Neutrophil (primary cell): Measurements from ENCODE around the gene PNRC1.

Experiments
- H3K27ac ChIP-seq: fragments of 200-600 bp; sonication (generic); 2 replicates; pipeline ENCODE4 v1.5.1; 2016; ENCODE audit warnings: mild to moderate bottlenecking, moderate library complexity
- H3K27me3 ChIP-seq: fragments of 200-600 bp; sonication (generic); 2 replicates; pipeline ENCODE4 v1.6.0; 2016; ENCODE audit warnings: mild to moderate bottlenecking
- H3K36me3 ChIP-seq: fragments of 200-600 bp; sonication (generic); 2 replicates; pipeline ENCODE4 v1.5.1; 2017
- H3K4me1 ChIP-seq, 2 experiments: fragments of 200-600 bp in 1 of 2; sonication (generic) in 1 of 2; 1 replicate in 1 of 2; 2 replicates in 1 of 2; pipeline versions ENCODE4 v1.5.1 to v1.6.1; 2013 to 2016; ENCODE audit warnings: low read depth in 1 of 2, low read length in 1 of 2, mild to moderate bottlenecking in 1 of 2, moderate library complexity in 1 of 2; ENCODE audit not compliant: control insufficient read depth in 1 of 2, insufficient read depth in 1 of 2
- H3K4me3 ChIP-seq, 2 experiments: fragments of 200-600 bp in 1 of 2; sonication (generic) in 1 of 2; 1 replicate in 1 of 2; 2 replicates in 1 of 2; pipeline ENCODE4 v1.5.1; 2013 to 2016; ENCODE audit warnings: low read depth in 1 of 2, low read length in 1 of 2, mild to moderate bottlenecking in 1 of 2, moderate library complexity in 1 of 2
- H3K9me3 ChIP-seq: fragments of 200-600 bp; sonication (generic); 2 replicates; pipeline ENCODE4 v1.5.1; 2016
- CTCF ChIP-seq: fragments of 200-600 bp; sonication (generic); IDR thresholded peaks from 2 replicates; pipeline ENCODE4 v1.5.1; 2016; ENCODE audit warnings: antibody characterized with exemption

The PNRC1 gene

DNA sequence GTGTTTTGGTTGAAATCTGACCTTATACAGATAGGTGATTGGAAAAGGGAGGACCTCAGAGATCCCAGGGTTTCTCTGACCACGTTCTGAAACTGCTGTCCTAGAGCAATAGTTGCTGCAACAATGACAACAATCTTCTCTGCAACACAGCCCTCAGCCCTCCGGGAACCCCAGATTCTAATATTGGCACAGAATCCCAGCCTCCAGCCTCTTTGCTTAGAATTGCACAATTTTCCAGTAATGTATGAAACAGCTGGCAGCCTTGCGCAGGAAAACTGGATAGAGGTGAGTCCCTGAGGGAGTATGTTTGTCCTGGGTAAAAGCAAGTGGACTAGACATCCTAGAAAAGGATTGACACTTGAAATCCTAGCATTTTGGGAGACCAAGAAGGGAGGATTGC is 30.4 kb upstream of the PNRC1 start:
- H3K9me3 ChIP-seq: no peaks in the 10 kb centered on the region
- H3K4me1 ChIP-seq: peaks cover 46 to 61% of the 10 kb centered on the region in 2 experiments
- H3K27me3 ChIP-seq: no peaks in the 10 kb centered on the region
- no peak for TF ChIP-seq CTCF
- no peaks in the 10 kb centered on the region for H3K36me3 ChIP-seq
- peak overlapping the region; percentile 72 for H3K27ac ChIP-seq
- no peak overlapping the region for H3K4me3 ChIP-seq

DNA sequence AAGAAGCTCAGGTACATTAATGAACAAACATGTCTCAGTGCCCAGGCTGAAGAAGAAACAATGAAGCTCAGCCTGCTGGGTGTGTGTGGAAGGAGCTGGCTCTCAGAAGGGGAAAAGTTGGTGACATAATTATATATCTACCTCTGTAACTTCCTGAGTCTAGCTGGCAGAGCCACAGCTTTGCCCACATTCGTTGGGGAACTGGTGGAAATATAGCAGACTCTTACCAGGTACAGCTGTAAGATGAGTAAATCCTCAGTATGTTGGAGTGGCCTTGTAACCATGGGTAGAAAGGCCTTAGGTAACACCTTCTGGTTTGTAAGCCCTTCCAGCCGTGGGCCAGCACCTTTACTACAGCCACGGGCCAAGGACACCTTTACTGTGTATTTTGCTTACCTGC is 29.9 kb upstream of the PNRC1 start:
- TF ChIP-seq CTCF: no peak
- no peaks in the 10 kb centered on the region for H3K36me3 ChIP-seq
- H3K27me3 ChIP-seq: no peaks in the 10 kb centered on the region
- no peaks in the 10 kb centered on the region for H3K9me3 ChIP-seq
- no peak overlapping the region for H3K4me3 ChIP-seq
- H3K27ac ChIP-seq: peak overlapping the region; percentile 72
- H3K4me1 ChIP-seq: peaks cover 42 to 56% of the 10 kb centered on the region in 2 experiments

- H3K27me3 ChIP-seq: no peaks in the 10 kb centered on the region
- H3K27ac ChIP-seq: peak overlapping the region; percentile 72
- H3K36me3 ChIP-seq: no peaks in the 10 kb centered on the region
- TF ChIP-seq CTCF: no peak
- H3K9me3 ChIP-seq: no peaks in the 10 kb centered on the region
- no peak overlapping the region for H3K4me3 ChIP-seq
- H3K4me1 ChIP-seq: peaks cover 41 to 51% of the 10 kb centered on the region in 2 experiments
Measured at GRCh38 chr6:89051676-89052075, 28.9 kb upstream of the PNRC1 start.

- H3K27ac ChIP-seq: no peak overlapping the region
- H3K4me1 ChIP-seq: peaks cover 28 to 30% of the 10 kb centered on the region in 2 experiments
- TF ChIP-seq CTCF: no peak
- no peaks in the 10 kb centered on the region for H3K36me3 ChIP-seq
- H3K9me3 ChIP-seq: no peaks in the 10 kb centered on the region
- no peaks in the 10 kb centered on the region for H3K27me3 ChIP-seq
- no peak overlapping the region for H3K4me3 ChIP-seq
Measured at GRCh38 chr6:89054208-89054607, 26.3 kb upstream of the PNRC1 start.

DNA sequence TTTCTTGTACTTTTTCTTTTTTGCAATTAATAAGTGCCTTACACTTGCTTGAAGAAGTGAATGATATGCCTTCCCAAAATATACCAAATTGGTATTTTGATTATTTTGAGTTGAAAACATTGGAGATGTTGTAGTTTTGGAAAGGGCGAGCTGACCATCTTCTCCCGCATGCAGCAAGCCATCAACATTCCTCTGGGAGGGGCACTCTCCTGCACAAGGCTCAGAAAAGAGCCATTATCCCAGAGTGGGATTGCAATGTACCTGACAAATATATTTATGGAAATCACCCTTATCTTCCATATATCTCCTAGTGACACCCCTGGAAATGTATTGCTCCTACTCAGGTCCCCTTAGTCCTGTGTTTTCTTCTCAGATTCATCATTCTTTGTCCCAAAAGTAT is 22.8 kb upstream of the PNRC1 start:
- H3K9me3 ChIP-seq: no peaks in the 10 kb centered on the region
- no peaks in the 10 kb centered on the region for H3K36me3 ChIP-seq
- H3K4me1 ChIP-seq: no peaks in the 10 kb centered on the region
- no peak overlapping the region for H3K27ac ChIP-seq
- H3K27me3 ChIP-seq: no peaks in the 10 kb centered on the region
- H3K4me3 ChIP-seq: no peak overlapping the region
- TF ChIP-seq CTCF: no peak

DNA sequence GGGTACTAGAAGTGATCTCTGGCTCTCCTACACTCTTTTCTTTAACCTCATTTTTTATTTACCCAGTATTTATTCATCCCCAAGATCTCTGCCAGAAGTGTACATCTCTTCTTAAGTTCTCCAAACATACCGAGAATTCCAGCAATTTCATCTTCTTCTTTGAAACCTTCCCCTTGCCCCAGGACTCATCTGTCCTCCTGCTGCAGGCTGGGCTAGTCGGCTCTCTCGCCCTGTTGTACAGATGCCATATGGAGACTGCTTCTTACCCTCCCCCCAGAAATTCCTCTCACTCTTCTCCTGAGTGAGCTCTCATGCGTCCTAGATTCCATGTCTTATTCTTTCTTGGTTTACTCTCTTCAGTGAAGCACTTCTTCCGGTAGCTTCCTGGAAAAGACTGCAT is 21.9 kb upstream of the PNRC1 start:
- no peaks in the 10 kb centered on the region for H3K9me3 ChIP-seq
- no peaks in the 10 kb centered on the region for H3K4me1 ChIP-seq
- no peaks in the 10 kb centered on the region for H3K36me3 ChIP-seq
- H3K27me3 ChIP-seq: no peaks in the 10 kb centered on the region
- H3K4me3 ChIP-seq: no peak overlapping the region
- TF ChIP-seq CTCF: no peak
- no peak overlapping the region for H3K27ac ChIP-seq
